K562 (cell line): ENCODE results near the gene COQ7. TPM values are rescaled to one million over a fixed set of nuclear protein-coding genes. Genes with fewer than 3 reads are reported as not detected.

Source experiments
- ARID3B ChIP-seq: fragments of 250-450 bp; sonication (Bioruptor Pico); IDR thresholded peaks from 2 replicates; pipeline ENCODE4 v1.4.0; 2020; ENCODE audit warnings: borderline replicate concordance
- ASH1L ChIP-seq: fragments of 450-650 bp; IDR thresholded peaks from 2 replicates; pipeline ENCODE4 v1.6.1; 2018; ENCODE audit warnings: borderline replicate concordance, mild to moderate bottlenecking, low read depth; ENCODE audit not compliant: partially characterized antibody
- CBFA2T3 ChIP-seq: fragments of 450-650 bp; IDR thresholded peaks from 2 replicates; pipeline ENCODE4 v1.6.1; 2017
- CCNT2 ChIP-seq: IDR thresholded peaks from 2 replicates; pipeline ENCODE4 v1.6.1; 2011; ENCODE audit warnings: borderline replicate concordance, low read depth, mild to moderate bottlenecking, moderate library complexity, mixed read lengths, low read length; ENCODE audit not compliant: insufficient read length; ENCODE audit errors: extremely low read depth
- ELF4 ChIP-seq: fragments of 450-650 bp; formaldehyde crosslinking; IDR thresholded peaks from 2 replicates; pipeline ENCODE4 v1.4.0; 2022; ENCODE audit warnings: missing genetic modification characterization
- EP400 ChIP-seq: fragments of 450-650 bp; IDR thresholded peaks from 2 replicates; pipeline ENCODE4 v1.6.1; 2017; ENCODE audit warnings: antibody characterized with exemption, mild to moderate bottlenecking, moderate library complexity
- ESRRA ChIP-seq: fragments of 450-650 bp; IDR thresholded peaks from 2 replicates; pipeline ENCODE4 v1.6.1; 2014; ENCODE audit warnings: low read depth, mild to moderate bottlenecking, moderate library complexity, borderline replicate concordance
- GABPA ChIP-seq: fragments of 200-800 bp; sonication (Bioruptor generic); conservative IDR thresholded peaks from 2 replicates; pipeline ENCODE4 v1.6.1; 2016; ENCODE audit warnings: low read depth, missing genetic modification characterization, missing compliant biosample characterization
- HBP1 ChIP-seq: fragments of 450-650 bp; formaldehyde crosslinking; IDR thresholded peaks from 2 replicates; pipeline ENCODE4 v1.4.0; 2022; ENCODE audit warnings: missing genetic modification characterization
- LARP7 ChIP-seq: fragments of 450-650 bp; IDR thresholded peaks from 2 replicates; pipeline ENCODE4 v1.6.1; 2016
- LEF1 ChIP-seq: fragments of 450-650 bp; IDR thresholded peaks from 2 replicates; pipeline ENCODE4 v1.6.1; 2016; ENCODE audit warnings: mild to moderate bottlenecking
- MAZ ChIP-seq, 2 experiments: fragments of 450-650 bp in 1 of 2; sonication (generic) in 1 of 2; formaldehyde crosslinking; IDR thresholded peaks in 1 of 2; conservative IDR thresholded peaks in 1 of 2; 2 replicates each; pipeline versions ENCODE4 v1.4.0 to v1.5.0; 2020; ENCODE audit warnings: mild to moderate bottlenecking in 1 of 2, missing genetic modification reagents in 1 of 2
- MBD2 ChIP-seq: sonication (generic); IDR thresholded peaks from 2 replicates; pipeline ENCODE4 v1.6.1; 2016; ENCODE audit warnings: low read depth, borderline replicate concordance
- MTA1 ChIP-seq: fragments of 450-650 bp; IDR thresholded peaks from 2 replicates; pipeline ENCODE4 v1.6.1; 2017; ENCODE audit warnings: borderline replicate concordance
- MYNN ChIP-seq, 2 experiments: sonication (generic); formaldehyde crosslinking in 1 of 2; IDR thresholded peaks; 2 replicates each; pipeline versions ENCODE4 v1.5.0 to v1.6.1; 2016 to 2020; ENCODE audit warnings: antibody characterized with exemption in 1 of 2, missing genetic modification reagents in 1 of 2
- PHB2 ChIP-seq: fragments of 450-650 bp; IDR thresholded peaks from 2 replicates; pipeline ENCODE4 v1.6.1; 2017; ENCODE audit warnings: low read depth
- RCOR1 ChIP-seq, 2 experiments: IDR thresholded peaks; 2 replicates each; pipeline ENCODE4 v1.6.1; 2012; ENCODE audit warnings: low read depth in 2 of 2, low read length in 2 of 2, borderline replicate concordance in 1 of 2, improper control_type of control experiment in 1 of 2
- SMARCA4 ChIP-seq: fragments of 450-650 bp; IDR thresholded peaks from 2 replicates; pipeline ENCODE4 v1.6.1; 2016
- SMC3 ChIP-seq: conservative IDR thresholded peaks from 2 replicates; pipeline ENCODE4 v1.6.1; 2011; ENCODE audit warnings: low read depth, low read length, improper control_type of control experiment; ENCODE audit not compliant: insufficient read depth
- TEAD1 ChIP-seq, 2 experiments: fragments of 450-650 bp in 1 of 2; sonication (generic) in 1 of 2; formaldehyde crosslinking; IDR thresholded peaks; 2 replicates each; pipeline versions ENCODE4 v1.4.0 to v1.8.0; 2020 to 2022; ENCODE audit warnings: mild to moderate bottlenecking in 2 of 2, missing genetic modification reagents in 1 of 2
- TRIM24 ChIP-seq, 2 experiments: fragments of 450-650 bp; IDR thresholded peaks; 2 replicates each; pipeline ENCODE4 v1.6.1; 2016
- TSHZ1 ChIP-seq: fragments of 250-450 bp; sonication (Bioruptor Pico); IDR thresholded peaks from 2 replicates; pipeline ENCODE4 v1.4.0; 2020; ENCODE audit warnings: mild to moderate bottlenecking, moderate library complexity
- ZNF224 ChIP-seq: sonication (generic); formaldehyde crosslinking; IDR thresholded peaks from 2 replicates; pipeline ENCODE4 v1.8.0; 2022; ENCODE audit warnings: mild to moderate bottlenecking, missing genetic modification reagents
- polyA plus RNA-seq, 8 experiments: library from polyadenylated mRNA; depleted of rRNA in 4 of 8; stranded (reverse) in 5 of 8; unstranded in 3 of 8; fragments of >200 nt; fragmentation: Nextera tagmentation in 2 of 8; fragmentation: Illumina TruSeq in 1 of 8; extraction: Ambion mirVana in 2 of 8; extraction: Trizol in 1 of 8; gene quantifications; 2 replicates each; pipeline versions ENCODE4 v1.2.1 to v1.2.3, GENCODE V29; 2011 to 2014; ENCODE audit warnings: inconsistent platforms in 1 of 8, missing spikeins in 1 of 8
- total RNA-seq, 7 experiments: library from RNA; depleted of rRNA in 6 of 7; stranded (reverse); fragments of >200 nt in 6 of 7; fragmentation: Illumina TruSeq in 2 of 7; extraction: Trizol in 2 of 7; gene quantifications; 2 replicates each; pipeline versions ENCODE4 v1.2.1 to v1.2.3, GENCODE V29; 2011 to 2021; ENCODE audit warnings: low replicate concordance in 1 of 7

The COQ7 gene
- total and polyA plus RNA-seq, 9 of the 15 experiments (the other 6 are each of a cell fraction or from before 2014, with no cell fraction given), result 2.3 to 26.1 (median 15.2) TPM

- no peak for TF ChIP-seq LARP7
- peak; percentile 35 for TF ChIP-seq CCNT2
- no peak for TF ChIP-seq PHB2
- no peak for TF ChIP-seq MYNN (IDR thresholded peaks at IDR 0.05)
- no peak for TF ChIP-seq MYNN (CRISPR knock-in tag; IDR thresholded peaks at IDR 0.05)
- TF ChIP-seq MAZ (CRISPR knock-in tag; conservative IDR thresholded peaks at IDR 0.05 in 1 of 2, IDR thresholded peaks at IDR 0.05 in 1 of 2), result 0 out of 4 replicates have a peak, but pooled peaks of 1 of the 2 experiments have one; percentile 16
- no peak for TF ChIP-seq MBD2
- no peak for TF ChIP-seq TSHZ1 (CRISPR knock-in tag)
- no peak for TF ChIP-seq GABPA
- no peak for TF ChIP-seq SMC3
- peak; percentile 91 for TF ChIP-seq CBFA2T3
- no peak for TF ChIP-seq TEAD1 (CRISPR knock-in tag; IDR thresholded peaks at IDR 0.05)
- TF ChIP-seq RCOR1 (IDR thresholded peaks at IDR 0.05; ENCODE audit: borderline replicate concordance in 1 of 2, low read depth in 2 of 2, low read length in 2 of 2), result peak in 1 of 2 experiments; percentile 94; a peak in 2 of 4 replicates
- TF ChIP-seq SMARCA4, result peak; percentile 82
- TF ChIP-seq ELF4 (CRISPR knock-in tag), result no peak
- no peak for TF ChIP-seq ASH1L
- TF ChIP-seq ARID3B, result no peak
- no peak for TF ChIP-seq ZNF224 (CRISPR knock-in tag)
- TF ChIP-seq MTA1, result 0 out of 2 replicates have a peak, but pooled peaks have one; percentile 17
- peak; percentile 24 to 53; a peak in 2 of 4 replicates for TF ChIP-seq TRIM24 (IDR thresholded peaks at IDR 0.05)
- no peak for TF ChIP-seq EP400
- TF ChIP-seq HBP1, result no peak
- no peak for TF ChIP-seq LEF1
- TF ChIP-seq ESRRA, result peak; percentile 73; the same call in 1 of the 2 replicates
Observed at GRCh38 chr16:19085679-19086200, 18.3 kb downstream of the COQ7 start (continued).
